ENCODE measurements around the gene FAR2. TPM values are rescaled to one million over a fixed set of nuclear protein-coding genes. Genes with fewer than 3 reads are reported as not detected.

FAR2 gene
- total RNA-seq, 1 donor from 2014 or later, result 3.9 TPM

GRCh38 chr12:29304388-29304787 is 155.3 kb downstream of the FAR2 start:
- Histone ChIP-seq H3K4me1 (ENCODE audit: insufficient read depth, low read length) (no peaks in the 10 kb centered on the region), H4K20me1 (ENCODE audit: insufficient read depth, low read length) (no peaks in the 10 kb centered on the region), H3K9me3 (ENCODE audit: insufficient read depth, low read depth, low read length) (no peaks in the 10 kb centered on the region), H2AFZ (ENCODE audit: low read depth, low read length) (no peak overlapping the region), H3K4me2 (ENCODE audit: low read length) (no peak overlapping the region), H3K36me3 (ENCODE audit: insufficient read depth, low read length) (no peaks in the 10 kb centered on the region), H3K79me2 (ENCODE audit: insufficient read depth, low read length) (no peaks in the 10 kb centered on the region), H3K27me3 (ENCODE audit: insufficient read depth, low read length) (no peaks in the 10 kb centered on the region), H3K27ac (ENCODE audit: low read depth, low read length) (no peak overlapping the region), H3K9ac (ENCODE audit: low read length) (no peak overlapping the region), H3K4me3 (ENCODE audit: insufficient read depth, low read depth, low read length) (no peak overlapping the region)
- Mint-ChIP-seq H3K4me1 (ENCODE audit: low read depth, unreplicated experiment) (no peaks in the 10 kb centered on the region), H3K36me3 (ENCODE audit: low read depth, unreplicated experiment) (no peaks in the 10 kb centered on the region), H3K9me3 (ENCODE audit: unreplicated experiment) (no peaks in the 10 kb centered on the region), H3K27ac (ENCODE audit: unreplicated experiment) (no peak overlapping the region), H3K27me3 (ENCODE audit: low read depth, unreplicated experiment) (no peaks in the 10 kb centered on the region), H3K4me3 (ENCODE audit: unreplicated experiment) (no peak overlapping the region)
- no peak for FAIRE-seq
- no peak for DNase-seq (ENCODE audit: low read depth)
- TF ChIP-seq CTCF (IDR thresholded peaks at IDR 0.05; ENCODE audit: insufficient read depth, low read depth, low read length) (no peak), EZH2 (IDR thresholded peaks at IDR 0.05; ENCODE audit: insufficient read depth, low read length) (no peak)

GRCh38 chr12:29306266-29306665 is 157.2 kb downstream of the FAR2 start:
- H3K4me2 ChIP-seq (ENCODE audit: low read length), result no peak overlapping the region
- no peak overlapping the region for H3K27ac Mint-ChIP-seq (ENCODE audit: unreplicated experiment)
- H3K4me1 ChIP-seq (ENCODE audit: insufficient read depth, low read length), result no peaks in the 10 kb centered on the region

More at GRCh38 chr12:29306266-29306665, 157.2 kb downstream of the FAR2 start:
- Histone ChIP-seq H3K4me3 (ENCODE audit: insufficient read depth, low read depth, low read length) (no peak overlapping the region), H3K9ac (ENCODE audit: low read length) (no peak overlapping the region), H4K20me1 (ENCODE audit: insufficient read depth, low read length) (no peaks in the 10 kb centered on the region), H3K27ac (ENCODE audit: low read depth, low read length) (no peak overlapping the region), H3K36me3 (ENCODE audit: insufficient read depth, low read length) (no peaks in the 10 kb centered on the region), H3K27me3 (ENCODE audit: insufficient read depth, low read length) (no peaks in the 10 kb centered on the region), H3K9me3 (ENCODE audit: insufficient read depth, low read depth, low read length) (no peaks in the 10 kb centered on the region), H3K79me2 (ENCODE audit: insufficient read depth, low read length) (no peaks in the 10 kb centered on the region), H2AFZ (ENCODE audit: low read depth, low read length) (no peak overlapping the region)
- Mint-ChIP-seq H3K36me3 (ENCODE audit: low read depth, unreplicated experiment) (no peaks in the 10 kb centered on the region), H3K9me3 (ENCODE audit: unreplicated experiment) (no peaks in the 10 kb centered on the region), H3K4me1 (ENCODE audit: low read depth, unreplicated experiment) (no peaks in the 10 kb centered on the region), H3K4me3 (ENCODE audit: unreplicated experiment) (no peak overlapping the region), H3K27me3 (ENCODE audit: low read depth, unreplicated experiment) (no peaks in the 10 kb centered on the region)
- no peak for DNase-seq (ENCODE audit: low read depth)
- TF ChIP-seq EZH2 (IDR thresholded peaks at IDR 0.05; ENCODE audit: insufficient read depth, low read length), result no peak
- TF ChIP-seq CTCF (IDR thresholded peaks at IDR 0.05; ENCODE audit: insufficient read depth, low read depth, low read length), result no peak
- FAIRE-seq, result no peak
